Liver (tissue), 9 donors: Measurements from ENCODE around the gene DNAH7. TPM values are rescaled to one million over a fixed set of nuclear protein-coding genes. Genes with fewer than 3 reads are reported as not detected.

Experiments used
- DNase-seq: peaks from one replicate; pipeline ENCODE4 v3.0.0-alpha.2; 2017; ENCODE audit warnings: low spot score
- H3K27ac ChIP-seq, 2 donors: one replicate each; pipeline ENCODE4 v1.7.0; 2013; ENCODE audit warnings: inconsistent platforms in 2 of 2, low read length in 2 of 2, control low read depth in 1 of 2, low read depth in 1 of 2, mild to moderate bottlenecking in 1 of 2
- H3K27me3 ChIP-seq, 4 donors: one replicate each; pipeline versions ENCODE4 v1.6.1 to v1.7.0; 2013; ENCODE audit warnings: low read length in 3 of 4, inconsistent platforms in 1 of 4, mild to moderate bottlenecking in 1 of 4, moderate library complexity in 1 of 4; ENCODE audit not compliant: control insufficient read depth in 4 of 4, insufficient read depth in 4 of 4
- H3K36me3 ChIP-seq, 4 donors: one replicate each; pipeline versions ENCODE4 v1.6.1 to v1.7.0; 2013; ENCODE audit warnings: low read length in 3 of 4, mild to moderate bottlenecking in 3 of 4, low read depth in 1 of 4, moderate library complexity in 1 of 4; ENCODE audit not compliant: control insufficient read depth in 4 of 4, insufficient read depth in 3 of 4
- H3K4me1 ChIP-seq, 4 donors: one replicate each; pipeline versions ENCODE4 v1.6.1 to v1.7.0; 2013; ENCODE audit warnings: low read length in 3 of 4, mild to moderate bottlenecking in 3 of 4, moderate library complexity in 1 of 4; ENCODE audit not compliant: control insufficient read depth in 4 of 4, insufficient read depth in 4 of 4
- H3K4me3 ChIP-seq, 3 donors: one replicate each; pipeline versions ENCODE4 v1.6.1 to v1.7.0; 2013; ENCODE audit warnings: low read length in 3 of 3, control low read depth in 1 of 3, low read depth in 1 of 3, mild to moderate bottlenecking in 1 of 3
- H3K9ac ChIP-seq, 2 donors: one replicate each; pipeline ENCODE4 v1.7.0; 2013; ENCODE audit warnings: low read length in 2 of 2, mild to moderate bottlenecking in 2 of 2, moderate library complexity in 2 of 2, control low read depth in 1 of 2, low read depth in 1 of 2
- H3K9me3 ChIP-seq, 4 donors: one replicate each; pipeline versions ENCODE4 v1.6.1 to v1.7.0; 2013; ENCODE audit warnings: low read length in 3 of 4; ENCODE audit not compliant: control insufficient read depth in 4 of 4
- EGR1 ChIP-seq, 2 donors: IDR thresholded peaks; 2 replicates each; pipeline ENCODE4 v1.6.1; 2016 to 2018; ENCODE audit warnings: antibody characterized with exemption in 2 of 2, low read depth in 2 of 2
- FOXA1 ChIP-seq: IDR thresholded peaks from 2 replicates; pipeline ENCODE4 v1.6.1; 2016; ENCODE audit warnings: antibody characterized with exemption
- FOXA2 ChIP-seq: IDR thresholded peaks from 2 replicates; pipeline ENCODE4 v1.6.1; 2016; ENCODE audit warnings: antibody characterized with exemption
- GABPA ChIP-seq, 2 donors: IDR thresholded peaks in 1 of 2; conservative IDR thresholded peaks in 1 of 2; 2 replicates each; pipeline ENCODE4 v1.6.1; 2016; ENCODE audit warnings: antibody characterized with exemption in 2 of 2, mild to moderate bottlenecking in 1 of 2, moderate library complexity in 1 of 2
- HNF4A ChIP-seq, 2 donors: conservative IDR thresholded peaks; 2 replicates each; pipeline ENCODE4 v1.6.1; 2016; ENCODE audit warnings: antibody characterized with exemption in 2 of 2, mild to moderate bottlenecking in 2 of 2
- NR2F2 ChIP-seq: IDR thresholded peaks from 2 replicates; pipeline ENCODE4 v1.6.1; 2016; ENCODE audit warnings: antibody characterized with exemption
- RAD21 ChIP-seq, 2 donors: IDR thresholded peaks; 2 replicates each; pipeline ENCODE4 v1.6.1; 2016; ENCODE audit warnings: antibody characterized with exemption in 2 of 2, mild to moderate bottlenecking in 2 of 2
- RXRA ChIP-seq, 2 donors: IDR thresholded peaks; 2 replicates each; pipeline ENCODE4 v1.6.1; 2017 to 2018; ENCODE audit warnings: antibody characterized with exemption in 2 of 2, mild to moderate bottlenecking in 1 of 2
- TAF1 ChIP-seq: conservative IDR thresholded peaks from 2 replicates; pipeline ENCODE4 v1.6.1; 2016; ENCODE audit warnings: antibody characterized with exemption, mild to moderate bottlenecking
- YY1 ChIP-seq: IDR thresholded peaks from 2 replicates; pipeline ENCODE4 v1.6.1; 2016; ENCODE audit warnings: antibody characterized with exemption, mild to moderate bottlenecking
- WGBS: extraction: QIAGEN DNeasy Blood & Tissue Kit; methylation state at CpG from one replicate; pipeline ENCODE4 v1.1.7; 2013; 5-methylcytosine and 5-hydroxymethylcytosine counted together
- polyA plus RNA-seq, 2 donors: library from polyadenylated mRNA; stranded (reverse) in 1 of 2; unstranded in 1 of 2; fragments of 200-250 nt in 1 of 2; fragments of >200 nt in 1 of 2; fragmentation: Nextera tagmentation in 1 of 2; extraction: Ambion mirVana in 1 of 2; gene quantifications; one replicate each; pipeline versions ENCODE4 v1.2.1 to v1.2.3, GENCODE V29; 2013 to 2015
- total RNA-seq, 2 donors: library from RNA; depleted of rRNA; stranded (reverse); fragments of >200 nt; gene quantifications; one replicate each; pipeline ENCODE4 v1.2.3, GENCODE V29; 2014
- TF ChIP-seq, protein P1 (sequence below): IDR thresholded peaks from 2 replicates; pipeline ENCODE4 v1.6.1; 2016; ENCODE audit warnings: antibody characterized with exemption
- TF ChIP-seq, protein P2 (sequence below): IDR thresholded peaks from 2 replicates; pipeline ENCODE4 v1.6.1; 2016; ENCODE audit warnings: antibody characterized with exemption
- TF ChIP-seq, protein P3 (sequence below): IDR thresholded peaks from 2 replicates; pipeline ENCODE4 v1.6.1; 2016; ENCODE audit warnings: antibody characterized with exemption
- TF ChIP-seq, protein P4 (sequence below): fragments of 150-350 bp; IDR thresholded peaks from 2 replicates; pipeline ENCODE4 v1.5.1; 2017; ENCODE audit warnings: improper control_type of control experiment, low read depth, low read length; ENCODE audit not compliant: missing input control
- donor health status: healthy.
- donor health status: healthy.
- donor health status: healthy.
- donor health status: healthy.
- donor health status: healthy.

Gene DNAH7
- total and polyA plus RNA-seq, 4 donors: under 0.01 to 0.50 (median 0.07) TPM

DNA sequence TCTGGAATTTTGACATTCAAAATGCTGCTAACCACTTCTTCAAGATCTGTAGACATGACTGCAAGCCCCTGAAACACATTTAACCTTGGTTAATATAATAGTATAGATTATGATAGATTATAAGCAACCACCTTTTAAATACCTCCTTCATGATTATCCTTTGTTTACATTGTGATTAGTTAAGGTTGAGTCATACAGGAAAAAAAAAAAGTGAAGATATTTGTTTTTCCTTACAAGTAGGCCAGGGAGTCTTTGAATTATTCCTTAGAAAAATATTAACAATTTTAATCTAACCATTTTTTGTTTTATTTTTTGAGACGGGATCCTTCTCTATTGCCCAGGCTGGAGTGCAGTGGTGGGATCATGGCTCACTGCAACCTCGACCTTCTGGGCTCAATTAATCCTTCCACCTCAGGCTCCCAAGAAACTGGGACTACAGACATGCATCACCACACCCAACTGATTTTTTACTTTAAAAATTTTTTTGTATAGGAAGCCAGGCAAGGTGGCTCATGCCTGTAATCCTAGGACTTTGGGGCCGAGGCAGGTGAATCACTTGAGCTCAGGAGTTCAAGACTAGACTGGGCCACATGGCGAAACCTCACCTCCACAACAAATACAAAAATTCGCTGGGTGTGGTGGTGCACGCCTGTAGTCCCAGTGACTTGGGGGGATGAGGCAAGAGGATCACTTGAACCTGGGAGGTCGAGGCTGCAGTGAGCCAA, 312.3 kb downstream of the DNAH7 start (continued):
- TF ChIP-seq FOXA1: no peak

DNA sequence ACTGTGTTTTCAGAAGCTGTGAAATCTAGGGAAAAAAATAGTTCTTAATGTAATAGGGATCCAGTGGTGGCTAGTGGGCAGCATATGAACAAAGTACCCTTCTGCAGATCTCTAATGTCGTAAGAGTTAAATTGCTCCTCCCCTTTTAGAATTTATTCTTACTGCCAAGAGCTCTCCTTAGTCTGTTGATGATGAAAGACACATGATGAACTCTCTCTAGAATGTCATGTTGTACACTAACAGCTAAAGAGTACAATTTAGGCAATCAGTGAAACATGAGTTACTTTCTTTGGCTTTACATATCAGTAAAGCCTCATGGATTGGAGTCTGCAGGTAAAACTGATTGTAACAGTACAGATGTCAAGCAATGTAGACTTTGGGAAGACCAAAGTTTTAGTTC, 327.4 kb downstream of the DNAH7 start:
- Histone ChIP-seq H3K4me3 (no peak overlapping the region), H3K36me3 (peaks cover 0 to 2% (median 0%) of the 10 kb centered on the region in 4 donors), H3K4me1 (no peaks in the 10 kb centered on the region), H3K27ac (no peak overlapping the region), H3K9ac (no peak overlapping the region), H3K27me3 (no peaks in the 10 kb centered on the region), H3K9me3 (no peaks in the 10 kb centered on the region)
- 97% methylated on average over 1 of the region's 1 CpG for WGBS
- no peak for DNase-seq
- TF ChIP-seq TAF1 (no peak), NR2F2 (no peak), RAD21 (IDR thresholded peaks at IDR 0.05) (no peak), EGR1 (IDR thresholded peaks at IDR 0.05; ENCODE audit: low read depth in 2 of 2) (no peak), YY1 (no peak), GABPA (IDR thresholded peaks at IDR 0.05 in 1 of 2, conservative IDR thresholded peaks at IDR 0.05 in 1 of 2) (no peak), FOXA2 (no peak), HNF4A (conservative IDR thresholded peaks at IDR 0.05) (no peak), RXRA (IDR thresholded peaks at IDR 0.05) (no peak)
- TF ChIP-seq, protein P1, sequence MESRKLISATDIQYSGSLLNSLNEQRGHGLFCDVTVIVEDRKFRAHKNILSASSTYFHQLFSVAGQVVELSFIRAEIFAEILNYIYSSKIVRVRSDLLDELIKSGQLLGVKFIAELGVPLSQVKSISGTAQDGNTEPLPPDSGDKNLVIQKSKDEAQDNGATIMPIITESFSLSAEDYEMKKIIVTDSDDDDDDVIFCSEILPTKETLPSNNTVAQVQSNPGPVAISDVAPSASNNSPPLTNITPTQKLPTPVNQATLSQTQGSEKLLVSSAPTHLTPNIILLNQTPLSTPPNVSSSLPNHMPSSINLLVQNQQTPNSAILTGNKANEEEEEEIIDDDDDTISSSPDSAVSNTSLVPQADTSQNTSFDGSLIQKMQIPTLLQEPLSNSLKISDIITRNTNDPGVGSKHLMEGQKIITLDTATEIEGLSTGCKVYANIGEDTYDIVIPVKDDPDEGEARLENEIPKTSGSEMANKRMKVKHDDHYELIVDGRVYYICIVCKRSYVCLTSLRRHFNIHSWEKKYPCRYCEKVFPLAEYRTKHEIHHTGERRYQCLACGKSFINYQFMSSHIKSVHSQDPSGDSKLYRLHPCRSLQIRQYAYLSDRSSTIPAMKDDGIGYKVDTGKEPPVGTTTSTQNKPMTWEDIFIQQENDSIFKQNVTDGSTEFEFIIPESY: no peak
- TF ChIP-seq, protein P2, sequence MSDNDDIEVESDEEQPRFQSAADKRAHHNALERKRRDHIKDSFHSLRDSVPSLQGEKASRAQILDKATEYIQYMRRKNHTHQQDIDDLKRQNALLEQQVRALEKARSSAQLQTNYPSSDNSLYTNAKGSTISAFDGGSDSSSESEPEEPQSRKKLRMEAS: no peak
- TF ChIP-seq, protein P3, sequence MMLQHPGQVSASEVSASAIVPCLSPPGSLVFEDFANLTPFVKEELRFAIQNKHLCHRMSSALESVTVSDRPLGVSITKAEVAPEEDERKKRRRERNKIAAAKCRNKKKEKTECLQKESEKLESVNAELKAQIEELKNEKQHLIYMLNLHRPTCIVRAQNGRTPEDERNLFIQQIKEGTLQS: no peak

DNA sequence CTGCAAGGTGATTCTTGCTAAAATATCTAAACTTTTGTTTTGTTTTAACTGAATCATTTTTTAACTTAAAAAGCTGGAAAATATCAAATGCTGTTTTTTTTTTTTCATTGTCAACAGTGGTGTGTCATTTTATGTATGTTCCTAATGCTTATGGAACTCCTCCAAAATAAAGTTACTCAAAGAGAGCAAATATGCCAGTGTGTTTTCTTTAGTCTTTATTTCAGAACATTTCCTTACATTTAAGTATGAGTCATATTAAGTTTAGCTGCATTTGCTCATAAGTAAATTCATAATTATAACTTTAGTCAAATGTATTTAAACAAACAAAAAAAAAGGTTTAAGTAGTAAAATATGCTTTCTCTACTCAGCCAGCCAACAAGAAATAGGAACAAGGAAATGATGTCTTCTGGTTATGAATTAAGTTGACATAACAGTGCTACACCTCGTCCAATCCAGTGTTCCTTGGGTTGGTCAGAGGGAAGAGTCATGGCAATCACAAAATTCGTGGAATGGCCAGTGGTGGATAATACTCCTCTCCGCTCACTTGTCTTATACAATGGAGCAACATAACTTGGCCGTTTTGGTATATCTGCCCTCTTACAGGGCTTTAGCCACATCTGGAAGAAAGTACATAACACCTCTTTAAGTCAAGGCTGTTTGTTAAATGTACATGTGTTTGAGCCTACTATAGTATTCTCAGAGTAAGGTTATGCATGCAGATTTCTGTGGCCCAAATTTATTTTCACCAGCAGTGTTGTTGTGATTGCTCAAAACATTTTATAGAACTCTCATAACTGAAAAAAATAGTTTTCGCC, 330.9 kb downstream of the DNAH7 start:
- Histone ChIP-seq H3K4me1 (no peaks in the 10 kb centered on the region), H3K27ac (no peak overlapping the region), H3K9me3 (no peaks in the 10 kb centered on the region), H3K27me3 (no peaks in the 10 kb centered on the region), H3K4me3 (no peak overlapping the region), H3K9ac (no peak overlapping the region), H3K36me3 (peaks cover 0 to 2% (median 0%) of the 10 kb centered on the region in 4 donors)
- TF ChIP-seq, protein P1: no peak
- TF ChIP-seq, protein P4, sequence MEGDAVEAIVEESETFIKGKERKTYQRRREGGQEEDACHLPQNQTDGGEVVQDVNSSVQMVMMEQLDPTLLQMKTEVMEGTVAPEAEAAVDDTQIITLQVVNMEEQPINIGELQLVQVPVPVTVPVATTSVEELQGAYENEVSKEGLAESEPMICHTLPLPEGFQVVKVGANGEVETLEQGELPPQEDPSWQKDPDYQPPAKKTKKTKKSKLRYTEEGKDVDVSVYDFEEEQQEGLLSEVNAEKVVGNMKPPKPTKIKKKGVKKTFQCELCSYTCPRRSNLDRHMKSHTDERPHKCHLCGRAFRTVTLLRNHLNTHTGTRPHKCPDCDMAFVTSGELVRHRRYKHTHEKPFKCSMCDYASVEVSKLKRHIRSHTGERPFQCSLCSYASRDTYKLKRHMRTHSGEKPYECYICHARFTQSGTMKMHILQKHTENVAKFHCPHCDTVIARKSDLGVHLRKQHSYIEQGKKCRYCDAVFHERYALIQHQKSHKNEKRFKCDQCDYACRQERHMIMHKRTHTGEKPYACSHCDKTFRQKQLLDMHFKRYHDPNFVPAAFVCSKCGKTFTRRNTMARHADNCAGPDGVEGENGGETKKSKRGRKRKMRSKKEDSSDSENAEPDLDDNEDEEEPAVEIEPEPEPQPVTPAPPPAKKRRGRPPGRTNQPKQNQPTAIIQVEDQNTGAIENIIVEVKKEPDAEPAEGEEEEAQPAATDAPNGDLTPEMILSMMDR: no peak
- no peak for TF ChIP-seq GABPA (IDR thresholded peaks at IDR 0.05 in 1 of 2, conservative IDR thresholded peaks at IDR 0.05 in 1 of 2)
- TF ChIP-seq HNF4A (conservative IDR thresholded peaks at IDR 0.05): no peak
- TF ChIP-seq FOXA1: no peak
- TF ChIP-seq, protein P2: no peak
- TF ChIP-seq RXRA (IDR thresholded peaks at IDR 0.05): no peak
- TF ChIP-seq TAF1: no peak
- TF ChIP-seq FOXA2: no peak
- no peak for TF ChIP-seq RAD21 (IDR thresholded peaks at IDR 0.05)
- no peak for DNase-seq
- WGBS: 78% methylated on average over 5 of the region's 5 CpGs
